Neutrophil (primary cell): ENCODE results near the gene TREX2.

Source experiments
- H3K27ac ChIP-seq: fragments of 200-600 bp; sonication (generic); 2 replicates; pipeline ENCODE4 v1.5.1; 2016; ENCODE audit warnings: mild to moderate bottlenecking, moderate library complexity
- H3K27me3 ChIP-seq: fragments of 200-600 bp; sonication (generic); 2 replicates; pipeline ENCODE4 v1.6.0; 2016; ENCODE audit warnings: mild to moderate bottlenecking
- H3K36me3 ChIP-seq: fragments of 200-600 bp; sonication (generic); 2 replicates; pipeline ENCODE4 v1.5.1; 2017
- H3K4me1 ChIP-seq, 2 experiments: fragments of 200-600 bp in 1 of 2; sonication (generic) in 1 of 2; 1 replicate in 1 of 2; 2 replicates in 1 of 2; pipeline versions ENCODE4 v1.5.1 to v1.6.1; 2013 to 2016; ENCODE audit warnings: low read depth in 1 of 2, low read length in 1 of 2, mild to moderate bottlenecking in 1 of 2, moderate library complexity in 1 of 2; ENCODE audit not compliant: control insufficient read depth in 1 of 2, insufficient read depth in 1 of 2
- H3K4me3 ChIP-seq, 2 experiments: fragments of 200-600 bp in 1 of 2; sonication (generic) in 1 of 2; 1 replicate in 1 of 2; 2 replicates in 1 of 2; pipeline ENCODE4 v1.5.1; 2013 to 2016; ENCODE audit warnings: low read depth in 1 of 2, low read length in 1 of 2, mild to moderate bottlenecking in 1 of 2, moderate library complexity in 1 of 2
- H3K9me3 ChIP-seq: fragments of 200-600 bp; sonication (generic); 2 replicates; pipeline ENCODE4 v1.5.1; 2016
- CTCF ChIP-seq: fragments of 200-600 bp; sonication (generic); IDR thresholded peaks from 2 replicates; pipeline ENCODE4 v1.5.1; 2016; ENCODE audit warnings: antibody characterized with exemption

Gene TREX2

GRCh38 chrX:153487590-153488071 is 41.8 kb upstream of the TREX2 start:
- Histone ChIP-seq H3K36me3 (no peaks in the 10 kb centered on the region), H3K9me3 (no peaks in the 10 kb centered on the region), H3K27ac (no peak overlapping the region), H3K4me1 (no peaks in the 10 kb centered on the region), H3K4me3 (no peak overlapping the region), H3K27me3 (no peaks in the 10 kb centered on the region)
- no peak for TF ChIP-seq CTCF

GRCh38 chrX:153486171-153486570 is 40.3 kb upstream of the TREX2 start:
- Histone ChIP-seq H3K9me3 (no peaks in the 10 kb centered on the region), H3K4me1 (no peaks in the 10 kb centered on the region), H3K27ac (no peak overlapping the region), H3K4me3 (no peak overlapping the region), H3K36me3 (no peaks in the 10 kb centered on the region), H3K27me3 (no peaks in the 10 kb centered on the region)
- no peak for TF ChIP-seq CTCF

- Histone ChIP-seq H3K27ac (no peak overlapping the region), H3K9me3 (no peaks in the 10 kb centered on the region), H3K36me3 (no peaks in the 10 kb centered on the region), H3K27me3 (no peaks in the 10 kb centered on the region), H3K4me3 (no peak overlapping the region), H3K4me1 (no peaks in the 10 kb centered on the region)
- TF ChIP-seq CTCF: no peak
Measured at GRCh38 chrX:153485396-153486080, 39.7 kb upstream of the TREX2 start.

GRCh38 chrX:153482376-153483015 is 36.6 kb upstream of the TREX2 start:
- Histone ChIP-seq H3K9me3 (no peaks in the 10 kb centered on the region), H3K27me3 (no peaks in the 10 kb centered on the region), H3K4me1 (no peaks in the 10 kb centered on the region), H3K27ac (no peak overlapping the region), H3K4me3 (no peak overlapping the region), H3K36me3 (no peaks in the 10 kb centered on the region)
- no peak for TF ChIP-seq CTCF

- Histone ChIP-seq H3K9me3 (no peaks in the 10 kb centered on the region), H3K4me3 (no peak overlapping the region)
Measured at GRCh38 chrX:153481043-153481442, 35.2 kb upstream of the TREX2 start.

More at GRCh38 chrX:153481043-153481442, 35.2 kb upstream of the TREX2 start:
- no peak for TF ChIP-seq CTCF
- Histone ChIP-seq H3K36me3 (no peaks in the 10 kb centered on the region), H3K27me3 (peaks cover 11% of the 10 kb centered on the region), H3K27ac (no peak overlapping the region), H3K4me1 (no peaks in the 10 kb centered on the region)
